ENCODE measurements around the gene DPH2.
A peak's percentile ranks its signal among the peaks of the same experiment; 100 is the strongest.

DPH2 gene

DNA sequence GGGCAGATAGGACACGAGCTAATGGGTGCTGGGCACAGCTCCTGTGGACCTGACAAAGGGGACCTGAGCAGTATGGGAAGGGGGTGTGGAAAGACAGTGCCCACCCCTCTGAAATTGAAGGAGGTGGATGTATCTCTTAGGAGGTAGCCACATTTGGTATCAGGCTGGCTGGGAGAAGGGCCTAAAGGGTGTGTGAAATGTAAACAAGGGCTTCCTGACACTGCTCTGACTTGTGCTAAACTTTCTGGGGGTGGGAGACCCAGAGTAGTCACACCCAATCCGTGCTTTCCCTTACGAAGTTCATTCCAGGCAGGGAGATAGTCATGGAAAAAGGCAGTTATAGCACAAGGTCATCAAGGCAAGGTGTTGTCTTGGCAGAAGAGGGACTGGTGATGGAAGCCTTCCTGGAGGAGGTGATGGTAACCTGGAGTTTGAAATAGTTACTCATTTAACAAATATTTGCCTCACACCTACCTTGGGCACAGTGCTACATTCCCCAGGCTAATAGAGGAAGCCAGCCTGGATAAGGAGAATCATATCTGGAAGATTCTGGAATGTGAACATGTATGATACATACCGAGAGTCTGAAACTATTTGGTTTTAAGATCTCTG is 16.3 kb downstream of the DPH2 start:
- DNase-seq, result no peak

GRCh38 chr1:43986712-43987111 is 16.9 kb downstream of the DPH2 start:
- DNase-seq, result no peak

DNA sequence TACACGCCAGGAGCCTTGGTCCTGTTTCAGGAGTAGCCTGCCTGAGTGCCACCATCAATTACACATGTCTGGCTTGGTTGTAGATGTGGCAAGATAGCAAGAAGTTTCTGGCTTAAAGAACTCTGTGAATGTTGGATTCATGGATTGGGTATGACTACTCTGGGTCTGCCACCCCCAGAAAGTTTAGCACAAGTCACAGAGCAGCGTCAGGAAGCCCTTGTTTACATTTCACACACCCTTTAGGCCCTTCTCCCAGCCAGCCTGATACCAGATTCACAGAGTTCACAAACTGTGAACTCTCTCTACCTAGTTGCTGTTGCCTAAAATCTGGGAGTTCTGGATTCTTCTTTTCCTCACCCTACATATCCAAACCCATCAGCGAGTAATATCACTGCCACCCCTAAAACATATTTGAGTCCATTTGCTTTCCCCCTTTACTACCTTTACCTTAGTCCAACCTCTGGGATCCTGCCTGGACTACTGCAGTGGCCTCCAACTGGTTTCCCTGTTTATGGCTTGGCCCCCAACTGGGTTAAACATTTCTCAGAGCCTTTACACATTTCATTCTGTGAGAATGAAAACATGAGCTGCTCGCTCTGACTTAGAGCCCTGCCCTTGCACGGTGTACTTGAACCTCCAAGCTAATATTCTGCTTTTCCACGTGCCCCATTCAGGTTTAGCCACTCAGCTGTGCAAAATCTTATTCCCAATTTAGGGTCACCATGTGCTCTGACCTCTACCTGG is 17.5 kb downstream of the DPH2 start:
- DNase-seq, result no peak

DNA sequence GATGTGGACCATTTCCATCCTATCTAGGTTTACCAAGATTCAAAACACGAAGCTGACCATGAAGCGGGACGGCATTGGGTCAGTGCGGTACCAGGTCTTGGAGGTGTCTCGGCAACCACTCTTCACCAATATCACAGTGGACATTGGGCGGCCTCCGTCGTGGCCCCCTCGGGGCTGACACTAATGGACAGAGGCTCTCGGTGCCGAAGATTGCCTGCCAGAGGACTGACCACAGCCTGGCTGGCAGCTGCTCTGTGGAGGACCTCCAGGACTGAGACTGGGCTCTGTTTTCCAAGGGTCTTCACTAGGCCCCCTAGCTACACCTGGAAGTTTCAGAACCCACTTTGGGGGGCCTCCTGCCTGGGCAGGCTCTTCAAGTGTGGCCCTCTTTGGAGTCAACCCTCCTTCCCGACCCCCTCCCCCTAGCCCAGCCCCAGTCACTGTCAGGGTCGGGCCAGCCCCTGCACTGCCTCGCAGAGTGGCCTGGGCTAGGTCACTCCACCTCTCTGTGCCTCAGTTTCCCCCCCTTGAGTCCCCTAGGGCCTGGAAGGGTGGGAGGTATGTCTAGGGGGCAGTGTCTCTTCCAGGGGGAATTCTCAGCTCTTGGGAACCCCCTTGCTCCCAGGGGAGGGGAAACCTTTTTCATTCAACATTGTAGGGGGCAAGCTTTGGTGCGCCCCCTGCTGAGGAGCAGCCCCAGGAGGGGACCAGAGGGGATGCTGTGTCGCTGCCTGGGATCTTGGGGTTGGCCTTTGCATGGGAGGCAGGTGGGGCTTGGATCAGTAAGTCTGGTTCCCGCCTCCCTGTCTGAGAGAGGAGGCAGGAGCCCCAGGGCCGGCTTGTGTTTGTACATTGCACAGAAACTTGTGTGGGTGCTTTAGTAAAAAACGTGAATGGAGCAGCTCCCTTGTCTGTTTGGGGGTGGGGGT is 20.7 kb downstream of the DPH2 start:
- DNase-seq, result no peak

- DNase-seq, result no peak
Measured at GRCh38 chr1:43991200-43991475, 21.3 kb downstream of the DPH2 start.

- DNase-seq, result peak; percentile 55
Measured at GRCh38 chr1:43991476-43992231, 21.8 kb downstream of the DPH2 start, which contains the start of gene CCDC24. TSS of gene CCDC24 (plus strand) at chr1:43991599. CDS start at chr1:43991879, 280 bp downstream.

DNA sequence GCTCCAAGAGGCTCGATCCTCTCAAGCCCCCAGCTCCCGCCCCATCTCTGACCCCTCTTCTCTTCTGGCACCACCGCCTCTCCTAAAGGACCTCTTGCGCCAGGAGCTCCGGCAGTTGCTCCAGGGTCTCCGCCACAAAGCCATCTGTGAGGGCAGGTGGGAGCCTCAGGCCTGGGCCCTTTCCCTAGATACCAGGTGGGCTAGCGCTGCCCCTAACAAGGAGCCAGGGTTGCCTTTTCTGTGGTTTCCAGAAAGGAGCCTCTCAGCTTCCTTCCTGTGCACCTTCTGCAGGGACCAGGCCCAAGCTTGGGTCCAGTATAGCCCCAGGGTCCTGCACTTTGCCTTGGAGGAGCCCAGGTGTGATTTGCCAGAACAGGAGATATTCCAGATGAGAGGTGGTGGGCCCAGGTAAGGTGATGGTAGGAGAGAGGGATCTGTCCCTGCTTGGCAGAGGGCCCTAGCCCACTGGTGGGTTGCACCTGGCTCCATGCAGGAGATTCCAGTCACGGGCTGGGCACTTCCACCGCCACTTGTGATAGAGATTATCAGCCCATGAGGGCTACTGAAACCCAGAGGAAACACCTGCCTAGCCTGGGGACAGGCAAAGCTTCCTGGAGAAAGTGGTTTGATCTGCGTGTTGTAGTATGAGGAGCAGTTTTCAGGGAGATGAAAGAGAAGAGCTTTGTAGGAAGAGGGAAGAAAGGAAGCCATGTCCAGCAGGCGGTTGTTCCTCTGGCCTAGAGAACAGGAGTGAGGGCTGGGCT is 22.6 kb downstream of the DPH2 start:
- DNase-seq, result no peak

DNA sequence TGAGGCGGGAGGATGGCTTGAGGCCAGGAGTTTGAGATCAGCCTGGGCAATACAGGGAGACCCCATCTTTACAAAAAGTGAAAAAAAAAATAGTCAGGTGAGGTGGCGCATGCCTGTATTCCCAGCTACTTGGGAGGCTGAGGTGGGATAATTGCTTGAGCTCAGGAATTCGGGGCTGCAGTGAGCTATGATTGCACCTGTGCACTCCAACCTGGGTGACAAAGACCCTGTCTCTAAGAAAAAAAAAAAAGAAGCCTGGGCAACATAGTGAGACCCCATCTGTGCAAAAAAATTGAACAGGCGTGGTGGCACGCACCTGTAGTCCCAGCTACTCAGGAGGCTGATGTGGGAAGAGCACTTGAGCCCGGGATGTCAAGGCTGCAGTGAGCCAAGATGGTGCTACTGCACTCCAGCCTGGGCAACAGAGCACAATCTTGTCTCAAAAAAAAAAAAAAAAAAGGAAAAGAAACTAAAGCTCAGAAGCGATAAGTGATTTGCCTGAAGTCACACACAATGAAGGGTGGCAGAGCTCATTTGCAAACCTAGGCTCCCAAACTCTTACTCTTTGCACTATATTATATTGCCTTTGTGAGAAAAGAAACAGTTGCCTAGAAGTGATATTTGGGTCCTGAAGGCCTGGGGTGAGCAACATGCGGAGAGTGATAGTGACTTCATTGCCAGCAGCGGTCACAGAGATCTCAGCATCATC is 23.6 kb downstream of the DPH2 start:
- no peak for DNase-seq

GRCh38 chr1:43994071-43994470 is 24.3 kb downstream of the DPH2 start:
- no peak for DNase-seq

GRCh38 chr1:43994794-43995790 is 25.3 kb downstream of the DPH2 start:
- no peak for DNase-seq

- DNase-seq, result no peak
Measured at GRCh38 chr1:43995984-43996732, 26.3 kb downstream of the DPH2 start.

DNA sequence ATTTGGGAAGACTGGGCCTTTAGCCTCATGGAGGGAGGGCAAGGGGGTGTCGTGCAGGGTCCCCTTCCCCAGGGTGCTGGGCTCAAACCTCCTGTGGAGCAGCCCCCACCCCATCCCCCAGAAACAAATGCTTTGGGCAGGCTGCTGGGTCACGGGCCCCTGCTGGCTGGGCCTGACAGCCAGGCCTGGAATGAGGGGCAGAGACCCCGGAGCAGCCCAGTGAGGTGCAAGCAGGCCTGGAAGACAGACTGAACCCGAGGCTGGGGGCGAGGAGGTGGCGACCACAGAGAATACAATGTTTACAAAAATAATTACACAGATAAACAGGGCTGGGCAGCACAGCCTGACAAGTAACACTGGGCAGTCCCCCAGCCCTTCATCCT is 26.9 kb downstream of the DPH2 start:
- DNase-seq, result no peak

- DNase-seq, result no peak
Measured at GRCh38 chr1:43997295-43997999, 27.6 kb downstream of the DPH2 start.

GRCh38 chr1:43998000-43998378 is 28.2 kb downstream of the DPH2 start:
- no peak for DNase-seq

DNA sequence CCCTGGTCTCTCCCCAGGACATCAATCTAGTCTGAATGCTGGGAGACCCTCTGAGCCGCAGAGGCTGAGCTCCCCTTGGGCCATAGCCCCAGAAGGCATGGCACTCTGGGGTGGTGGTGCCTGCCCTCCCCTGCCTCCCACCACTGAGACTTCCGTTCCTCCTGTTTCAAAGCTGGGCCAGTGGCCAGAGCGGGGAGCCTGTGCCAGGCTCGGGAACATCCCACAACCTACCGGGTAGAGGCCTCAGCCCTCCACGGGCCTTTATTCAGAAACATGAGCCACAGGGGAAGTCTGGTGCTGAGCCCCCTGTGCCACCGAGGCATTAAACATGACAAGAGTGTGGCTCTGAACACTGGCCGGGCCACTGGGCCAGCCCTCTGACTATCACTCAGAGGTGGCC is 29.6 kb downstream of the DPH2 start:
- no peak for DNase-seq

- no peak for DNase-seq
Measured at GRCh38 chr1:44000122-44000665, 30.4 kb downstream of the DPH2 start.

DNA sequence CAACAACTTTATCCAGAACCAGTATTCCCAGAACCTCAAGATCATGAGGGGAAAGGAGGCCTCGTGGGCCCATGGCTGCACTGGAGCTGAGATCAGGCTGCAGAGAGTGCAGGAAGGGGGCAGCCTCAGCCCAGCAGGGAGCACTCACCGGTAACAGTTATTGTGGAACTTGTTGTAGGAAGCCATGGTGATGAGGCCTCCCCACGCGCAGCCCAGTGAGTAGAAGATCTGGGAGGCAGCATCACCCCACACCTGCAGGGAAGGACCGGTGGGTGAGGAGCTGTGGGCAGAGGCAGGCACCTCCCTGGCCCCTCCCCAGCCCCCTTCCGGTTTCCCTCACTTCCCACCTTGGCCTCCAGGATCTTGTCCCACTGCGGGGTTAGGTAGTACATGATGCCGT is 32.4 kb downstream of the DPH2 start:
- no peak for DNase-seq

- DNase-seq, result no peak
Measured at GRCh38 chr1:44002606-44003157, 32.9 kb downstream of the DPH2 start.
